HG02884 (cell line): ENCODE measurements around the gene SMNDC1.
"Not testable (repeated sequence)": the region's sequence is repeated elsewhere in the genome, so short reads cannot be mapped to it uniquely, and the experiment has no call there.

Source experiments
- ATAC-seq: cut with Tn5 transposase; IDR thresholded peaks from one replicate; pipeline ENCODE4 v1.9.1; 2021; ENCODE audit warnings: mild to moderate bottlenecking, moderate library complexity; ENCODE audit not compliant: unreplicated experiment

SMNDC1 gene

DNA sequence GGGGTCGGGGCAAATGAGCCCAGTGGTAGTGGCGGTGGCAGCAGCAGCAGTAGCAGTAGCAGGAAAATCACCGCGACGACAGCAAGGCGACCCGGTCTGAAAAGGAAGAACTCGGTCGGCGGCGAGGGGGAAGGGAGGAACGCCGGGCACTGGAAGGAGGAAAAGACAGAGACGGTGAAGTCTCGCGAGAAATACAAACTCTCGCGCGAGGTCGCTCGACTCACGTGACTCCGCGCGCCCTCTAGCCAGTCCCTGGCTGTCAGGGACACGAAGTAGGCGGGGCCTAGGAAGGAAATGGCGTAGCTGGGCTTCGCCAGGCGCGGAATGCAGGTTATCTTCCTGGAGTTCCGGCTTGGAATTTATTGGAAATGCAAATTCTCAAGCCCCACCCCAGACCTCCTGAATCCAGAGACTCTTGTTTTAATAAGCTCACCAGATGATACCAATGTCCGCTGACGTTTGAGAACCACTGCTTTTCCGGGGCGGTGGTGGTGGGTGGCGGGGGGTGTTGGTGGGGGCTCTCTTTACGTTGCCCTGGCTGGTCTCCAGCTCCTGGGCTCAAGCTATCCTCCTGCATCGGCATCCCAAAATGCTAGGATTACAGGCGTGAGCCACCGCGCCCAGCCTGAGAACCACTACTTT is at the start of gene SMNDC1:
SMNDC1 (minus strand) TSS at position 141 of the 642 bp plus-strand sequence. CDS start 1,333 bp downstream, outside the sequence.
- peak; percentile 82 for ATAC-seq

DNA sequence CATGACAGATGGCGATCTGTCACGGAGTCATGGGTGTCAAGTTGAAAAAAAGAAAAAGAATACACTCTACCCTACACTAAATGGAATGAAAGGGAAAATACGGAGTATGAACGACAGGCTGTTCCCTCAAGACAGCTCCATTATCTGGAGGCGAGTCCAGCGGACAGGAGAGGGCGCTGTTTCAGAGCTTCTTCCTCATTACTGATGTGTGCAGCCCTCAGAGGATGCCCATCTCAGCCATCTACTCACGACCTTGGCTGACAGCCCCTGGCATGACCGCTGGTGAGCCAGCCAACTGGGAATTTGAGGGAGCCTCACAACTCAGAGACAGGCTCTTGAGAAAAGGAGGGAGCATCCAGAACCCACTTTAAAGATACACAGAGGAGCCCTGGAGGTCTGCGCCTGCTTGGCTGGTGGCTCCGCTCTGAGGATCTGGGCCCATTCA is 49.6 kb upstream of the SMNDC1 start:
- no peak for ATAC-seq

DNA sequence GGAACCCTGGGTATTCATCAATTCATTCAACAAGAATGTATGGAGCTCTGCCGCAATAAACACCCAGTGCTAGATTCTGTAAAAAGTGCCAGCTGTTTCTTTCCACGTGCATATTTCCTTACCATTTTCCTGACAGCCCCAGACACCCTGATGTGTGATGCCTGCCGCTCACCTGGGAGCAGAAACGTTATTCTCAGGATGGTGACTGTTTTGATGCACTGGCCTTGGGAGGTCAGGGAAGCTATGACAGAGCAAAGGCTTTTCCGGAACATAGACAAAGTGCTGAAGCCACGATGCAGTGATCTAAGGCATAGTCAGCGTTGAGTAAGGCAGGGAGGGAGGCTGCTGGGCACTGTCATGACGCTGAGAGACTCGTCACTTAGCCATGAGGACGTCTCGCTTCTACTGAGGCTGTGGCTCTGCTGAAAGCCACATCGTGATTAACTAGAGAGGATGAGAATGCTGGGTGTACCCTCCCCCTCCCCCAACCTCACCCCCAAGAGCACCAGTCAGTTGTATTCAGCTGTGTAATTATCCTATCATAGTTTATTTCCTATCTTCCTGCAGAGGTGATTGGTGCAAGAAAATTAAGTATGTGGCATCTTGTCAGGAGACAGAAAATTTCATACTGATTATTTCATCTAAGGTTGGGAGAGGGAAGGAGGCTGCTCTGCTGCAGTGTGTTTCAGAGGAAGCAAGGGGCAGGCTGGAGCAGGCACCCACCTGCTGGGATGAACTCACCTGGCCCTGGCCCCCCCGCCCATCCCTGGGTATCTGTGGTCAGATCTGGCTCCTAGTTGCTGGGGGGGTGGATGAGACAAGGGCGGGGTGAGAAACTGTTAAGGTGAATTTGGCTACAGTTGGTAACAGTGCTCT is 48.8 kb upstream of the SMNDC1 start:
- no peak for ATAC-seq

DNA sequence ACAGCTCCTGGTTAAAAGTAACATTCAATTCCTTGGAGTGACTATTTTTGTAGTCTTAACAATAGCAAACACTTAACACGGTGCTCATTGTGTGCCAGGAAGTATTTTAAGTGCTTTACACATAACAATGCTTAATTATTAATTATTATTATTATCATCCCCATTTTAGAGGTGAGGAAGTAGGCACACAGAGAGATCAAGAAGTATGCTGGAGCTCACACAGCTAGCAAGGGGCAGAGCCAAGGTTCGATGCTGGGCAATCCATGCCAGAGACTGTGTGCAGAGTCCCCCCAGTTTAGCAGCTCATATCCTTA is 48.2 kb upstream of the SMNDC1 start:
- ATAC-seq = no peak

DNA sequence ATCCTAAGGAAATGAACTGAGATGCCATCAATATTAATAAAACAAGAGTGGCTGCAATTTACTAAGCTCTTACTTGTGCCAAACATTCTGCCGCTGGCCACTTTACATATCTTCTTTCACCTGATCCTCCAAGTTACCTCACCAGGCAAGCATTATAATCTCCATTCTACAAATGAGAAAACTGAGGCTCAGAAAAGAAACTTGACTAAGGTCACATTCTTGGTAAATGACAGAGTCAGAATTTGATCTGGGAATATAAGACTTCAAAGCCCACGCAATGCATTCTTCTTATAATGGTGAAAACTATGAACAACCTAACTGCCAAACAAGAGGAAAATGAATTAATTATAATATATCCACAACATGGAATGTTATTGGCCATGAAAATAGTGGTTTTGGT is 46.1 kb upstream of the SMNDC1 start:
- no peak for ATAC-seq

DNA sequence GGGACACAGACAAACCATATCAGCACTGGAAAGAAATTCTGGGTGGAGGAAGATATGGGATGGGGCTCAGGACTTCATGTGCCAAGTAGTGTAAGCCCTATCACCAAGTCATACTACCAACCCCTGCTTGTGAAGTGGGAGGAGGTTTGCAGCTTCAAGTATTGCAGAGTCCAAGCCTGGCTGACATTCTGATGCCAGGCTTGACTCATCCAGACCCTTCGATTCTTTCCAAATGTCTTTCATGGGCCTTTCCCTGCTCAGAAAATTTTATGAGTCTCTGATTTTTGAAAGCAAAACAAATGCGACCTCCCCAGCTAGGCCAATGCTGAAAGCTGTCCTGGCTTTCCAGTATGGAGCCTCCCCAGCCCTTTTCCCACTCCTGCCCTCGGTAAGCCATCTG is 45.1 kb upstream of the SMNDC1 start:
- ATAC-seq = no peak

DNA sequence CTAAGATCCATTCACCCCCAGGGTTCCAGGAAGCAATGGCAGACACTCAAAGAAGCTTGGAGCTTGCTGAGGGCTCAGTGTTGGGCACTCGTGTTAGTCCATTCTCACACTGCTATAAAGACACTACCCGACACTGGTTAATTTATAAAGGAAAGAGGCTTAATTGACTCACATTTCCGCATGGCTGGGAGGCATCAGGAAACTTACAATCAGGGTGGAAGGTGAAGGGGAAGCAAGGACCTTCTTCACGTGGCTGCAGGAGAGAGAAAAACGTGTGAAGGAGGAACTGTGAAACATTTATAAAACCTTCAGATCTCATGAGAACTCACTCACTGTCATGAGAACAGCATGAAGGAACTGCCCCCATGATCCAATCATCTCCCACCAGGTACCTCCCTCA is 44.7 kb upstream of the SMNDC1 start:
- no peak for ATAC-seq

DNA sequence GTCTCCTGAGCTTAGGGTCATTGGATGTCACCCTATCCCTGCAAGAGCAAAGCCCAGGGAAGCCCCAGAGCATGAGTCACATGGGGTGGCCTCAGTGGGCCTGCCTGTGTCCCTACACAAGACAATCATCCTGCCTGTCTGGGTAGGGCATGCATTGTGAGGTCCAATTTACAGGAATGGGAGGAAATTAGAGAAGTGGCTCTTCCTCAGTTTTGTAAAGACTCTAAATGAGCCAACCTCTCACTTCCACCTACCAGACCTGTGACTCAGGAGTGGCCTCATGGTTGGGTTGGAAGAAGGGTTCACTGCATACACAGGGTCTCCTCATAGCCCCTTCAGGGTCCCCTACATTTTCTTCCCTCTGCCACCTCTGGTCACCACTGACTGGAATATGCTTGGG is 43.6 kb upstream of the SMNDC1 start:
- no peak for ATAC-seq

DNA sequence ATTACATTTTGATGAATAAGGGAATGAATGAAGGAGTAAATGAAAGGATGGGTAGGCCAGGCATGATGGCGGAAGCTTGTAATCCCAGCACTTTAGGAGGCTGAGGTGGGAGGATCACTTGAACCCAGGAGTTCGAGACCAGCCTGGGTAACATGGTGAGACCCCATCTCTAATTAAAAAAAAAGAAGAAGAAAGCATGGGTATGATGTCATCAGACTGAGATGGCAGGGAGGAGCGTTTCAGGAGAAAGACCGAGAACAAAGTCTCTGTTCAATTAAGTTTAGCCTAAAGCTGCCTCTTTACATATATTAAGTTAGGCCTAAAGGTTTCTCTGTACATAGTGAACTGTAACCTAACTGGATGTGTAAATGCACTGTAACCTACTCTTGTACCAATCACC is 42.2 kb upstream of the SMNDC1 start:
- ATAC-seq = no peak

DNA sequence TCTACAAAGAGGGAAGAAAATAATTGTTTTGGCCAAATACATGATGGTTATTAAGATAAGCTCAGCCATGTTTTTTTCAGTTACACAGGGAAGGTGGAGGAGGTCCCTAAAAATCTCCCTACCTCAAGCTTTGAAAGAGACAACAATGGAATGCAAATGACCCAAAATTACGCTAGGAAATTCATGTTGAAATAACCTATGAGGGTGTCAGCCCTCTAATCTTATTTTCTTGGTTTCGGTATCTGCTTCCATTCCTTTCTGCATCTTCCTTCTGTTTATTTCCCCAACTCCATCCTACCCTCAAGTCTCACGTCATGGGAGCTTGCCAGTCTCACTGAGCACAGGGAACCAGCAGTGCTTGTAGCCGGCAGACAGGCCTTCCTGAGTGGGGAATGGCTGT is 40.6 kb upstream of the SMNDC1 start:
- ATAC-seq = no peak

DNA sequence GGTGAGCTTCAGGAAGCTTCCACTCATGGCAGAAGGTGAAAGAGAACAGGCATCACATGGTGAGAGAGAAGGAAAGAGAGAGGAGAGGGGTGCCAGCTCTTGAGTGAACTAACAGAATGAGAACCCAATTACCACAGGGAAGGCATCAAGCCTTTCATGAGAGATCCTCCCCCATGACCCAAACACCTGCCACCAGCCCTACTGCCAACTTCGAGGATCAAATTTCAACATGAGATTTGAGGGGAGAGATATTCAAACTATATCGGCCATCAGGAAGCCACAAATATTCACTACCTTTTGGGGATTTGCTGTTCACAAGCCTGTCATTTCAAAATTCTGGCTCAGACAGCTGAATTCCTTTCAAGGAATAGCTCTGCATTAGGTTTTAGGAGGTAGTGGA is 39.9 kb upstream of the SMNDC1 start:
- no peak for ATAC-seq

DNA sequence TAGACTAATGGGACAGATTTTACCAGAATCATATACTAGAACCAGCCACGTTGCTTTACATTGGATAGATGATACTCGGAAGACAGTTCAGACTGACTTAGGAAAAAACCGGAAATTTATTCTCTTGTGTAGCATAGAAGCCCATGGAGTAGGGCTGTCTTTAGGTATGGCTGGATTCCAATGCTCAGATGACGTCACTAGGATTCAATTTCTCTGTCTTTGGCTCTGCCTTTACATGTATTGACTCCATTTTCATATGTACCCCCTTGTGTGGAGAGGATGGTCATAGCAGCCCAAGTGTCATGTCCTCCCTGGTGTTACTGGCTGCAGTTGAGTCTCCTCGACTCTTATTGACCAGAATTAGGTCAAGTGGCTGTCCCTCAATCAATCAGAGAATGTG is 39.2 kb upstream of the SMNDC1 start:
- ATAC-seq = no peak

DNA sequence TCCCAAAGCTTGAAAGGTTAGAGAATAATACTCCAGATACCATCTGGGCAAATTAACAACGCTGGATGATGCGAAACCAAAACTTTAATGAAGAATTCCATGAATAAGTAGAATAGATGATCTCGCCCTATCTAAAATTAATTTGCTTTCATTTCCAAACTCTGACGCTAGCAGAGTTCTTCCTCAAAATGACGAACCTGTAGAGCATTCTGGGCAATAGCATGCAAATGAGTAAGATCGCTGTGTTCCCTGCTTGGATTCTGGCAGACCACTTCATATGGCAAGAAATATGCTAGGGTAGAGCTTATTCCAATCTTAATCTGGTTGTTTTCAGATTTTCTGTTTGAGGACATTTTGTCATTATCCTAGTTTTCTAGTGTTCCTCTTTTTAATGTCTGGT is 36.1 kb upstream of the SMNDC1 start:
- ATAC-seq = no peak

DNA sequence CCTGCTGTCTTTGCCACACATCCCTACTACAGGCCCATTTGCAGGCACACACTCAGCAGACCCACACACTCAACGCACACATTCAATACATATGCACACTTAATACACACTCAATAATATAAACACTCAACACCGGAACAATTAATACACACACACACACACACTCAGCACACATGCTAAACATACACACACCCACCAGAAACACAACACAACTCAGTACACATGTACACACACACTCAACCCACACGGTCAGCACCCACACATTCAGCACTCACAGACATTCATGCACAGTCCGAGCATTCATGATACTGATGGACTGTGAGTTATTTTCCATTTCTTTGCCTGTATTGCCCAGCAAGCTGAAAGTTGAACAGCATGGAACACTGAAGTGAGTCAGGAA is 35.4 kb upstream of the SMNDC1 start:
- no peak for ATAC-seq

DNA sequence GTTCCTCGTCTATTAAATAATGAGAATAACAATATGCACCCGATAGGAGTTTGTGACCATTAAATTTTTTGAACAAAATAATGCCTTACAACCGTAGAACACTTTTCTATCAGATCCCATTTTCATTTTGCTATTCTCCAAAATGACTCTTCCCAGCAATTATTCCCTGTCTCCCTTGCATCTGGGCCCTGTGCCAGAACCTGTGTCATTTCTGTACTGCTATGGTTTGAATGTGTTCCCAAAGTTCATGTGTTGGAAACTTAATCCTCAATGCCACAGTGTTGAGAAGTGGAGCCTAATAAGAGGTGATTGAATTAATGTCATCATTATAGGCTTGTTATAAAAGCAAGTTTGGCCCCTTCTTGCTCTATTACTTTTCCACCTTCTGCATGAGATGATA is 33.2 kb upstream of the SMNDC1 start:
- ATAC-seq = no peak

DNA sequence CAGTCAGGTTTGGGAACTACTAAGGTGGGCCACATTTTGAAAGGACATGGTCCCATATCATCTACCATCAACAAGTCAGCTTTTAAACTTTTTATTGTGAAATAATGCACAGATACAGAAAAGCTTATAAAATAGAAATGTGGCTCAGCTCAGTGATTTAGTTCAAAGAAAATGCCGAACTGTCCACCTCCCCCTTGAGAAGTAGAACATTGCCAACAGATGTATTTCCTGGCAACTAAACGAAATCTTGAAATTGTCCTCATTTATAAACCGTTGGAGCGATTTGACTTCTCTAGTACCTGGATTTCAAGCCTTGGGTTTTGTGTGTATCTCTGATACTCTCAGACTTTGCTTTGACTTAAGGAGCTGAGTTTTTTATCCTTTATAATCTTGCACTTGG is 32.7 kb upstream of the SMNDC1 start:
- ATAC-seq = no peak

DNA sequence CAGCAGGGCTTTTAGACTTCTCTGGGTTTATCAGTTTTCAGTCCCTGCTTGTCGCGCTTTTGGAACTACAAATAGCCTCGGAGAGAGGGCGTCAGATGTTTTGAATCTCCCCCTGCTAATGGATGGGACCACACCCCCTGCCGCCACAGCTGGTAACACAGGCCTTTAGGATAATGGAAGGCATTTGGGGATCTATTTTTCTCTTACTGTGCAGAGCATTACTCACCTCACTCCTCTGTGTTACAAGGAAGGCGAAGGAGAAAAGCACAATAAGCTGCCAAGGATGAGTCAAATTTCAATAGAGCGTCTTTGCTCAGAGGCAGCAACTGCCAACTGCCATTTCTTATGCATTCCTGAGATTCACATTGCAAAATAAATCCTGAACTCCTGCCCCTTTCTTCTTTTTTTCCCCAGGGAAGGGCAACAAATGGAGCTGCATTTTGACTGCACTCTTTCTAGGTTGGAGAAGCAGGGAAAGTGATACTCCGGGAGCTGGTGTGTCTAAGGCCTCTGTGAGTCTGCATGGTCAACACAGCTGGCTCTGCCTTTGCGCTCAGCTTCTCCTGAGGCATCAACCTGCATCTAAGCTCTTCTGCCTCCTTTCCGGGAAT is 31.5 kb upstream of the SMNDC1 start:
- no peak for ATAC-seq

DNA sequence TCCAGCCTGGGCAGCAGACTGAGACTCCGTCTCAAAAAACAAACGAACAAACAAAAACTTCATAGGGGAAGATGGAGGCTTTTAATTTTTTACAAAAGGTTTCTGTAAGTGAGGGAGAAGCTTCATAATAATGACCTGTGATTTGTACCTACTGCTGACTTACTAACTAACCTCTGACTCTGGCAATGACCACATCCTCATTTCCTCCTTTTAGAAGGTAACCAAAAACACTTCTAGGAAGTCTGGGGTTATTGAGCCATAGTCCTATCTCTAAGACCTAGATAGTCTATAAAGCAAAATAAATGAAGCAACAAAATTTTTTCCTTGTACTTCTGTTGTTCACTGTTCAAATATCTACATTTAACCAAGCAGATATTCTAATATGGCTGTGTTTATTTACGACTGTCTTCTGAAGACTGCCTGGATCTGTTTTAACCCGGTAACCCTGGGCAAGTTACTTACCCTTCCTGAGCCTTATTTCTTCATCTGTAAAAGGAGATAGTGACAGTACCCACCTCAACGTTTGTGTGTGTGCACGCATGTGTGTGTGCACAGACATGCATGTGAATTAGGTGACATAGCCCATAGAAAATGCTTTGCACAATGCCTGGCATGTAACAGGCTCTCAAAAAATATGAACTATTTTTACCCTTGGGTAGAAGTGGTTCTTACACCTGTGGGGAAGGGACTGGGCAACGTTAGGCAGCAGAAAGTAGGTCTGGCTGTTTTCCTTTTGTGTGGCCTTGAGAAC is 30.8 kb upstream of the SMNDC1 start:
- no peak for ATAC-seq

DNA sequence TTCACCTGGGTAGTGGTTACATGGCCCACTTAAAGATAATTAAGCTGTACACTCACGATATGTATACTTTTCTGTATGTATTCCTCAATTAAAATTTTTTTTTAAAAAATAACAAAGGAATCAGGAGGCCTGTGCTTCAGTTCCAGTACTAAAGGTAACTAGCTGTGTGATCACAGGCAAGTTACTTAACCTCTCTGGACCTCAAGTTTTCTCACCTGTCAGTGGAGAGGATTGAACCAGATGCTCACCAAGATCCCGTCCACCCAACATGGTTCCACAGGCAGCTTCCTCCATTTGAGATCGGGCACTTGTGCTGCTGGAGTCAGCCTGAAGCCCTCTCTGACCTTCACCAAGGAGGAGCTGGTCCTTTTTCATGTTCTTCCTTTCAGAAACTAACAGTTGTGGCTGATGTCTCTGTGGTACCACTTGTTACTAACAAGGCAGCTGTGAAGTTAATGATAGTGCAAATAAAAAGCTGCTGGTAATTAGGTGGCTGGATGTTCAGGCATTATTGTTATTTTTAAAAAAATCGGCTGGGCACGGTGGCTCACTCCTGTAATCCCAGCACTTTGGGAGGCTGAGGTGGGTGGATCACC is 29.4 kb upstream of the SMNDC1 start:
- ATAC-seq = no peak

DNA sequence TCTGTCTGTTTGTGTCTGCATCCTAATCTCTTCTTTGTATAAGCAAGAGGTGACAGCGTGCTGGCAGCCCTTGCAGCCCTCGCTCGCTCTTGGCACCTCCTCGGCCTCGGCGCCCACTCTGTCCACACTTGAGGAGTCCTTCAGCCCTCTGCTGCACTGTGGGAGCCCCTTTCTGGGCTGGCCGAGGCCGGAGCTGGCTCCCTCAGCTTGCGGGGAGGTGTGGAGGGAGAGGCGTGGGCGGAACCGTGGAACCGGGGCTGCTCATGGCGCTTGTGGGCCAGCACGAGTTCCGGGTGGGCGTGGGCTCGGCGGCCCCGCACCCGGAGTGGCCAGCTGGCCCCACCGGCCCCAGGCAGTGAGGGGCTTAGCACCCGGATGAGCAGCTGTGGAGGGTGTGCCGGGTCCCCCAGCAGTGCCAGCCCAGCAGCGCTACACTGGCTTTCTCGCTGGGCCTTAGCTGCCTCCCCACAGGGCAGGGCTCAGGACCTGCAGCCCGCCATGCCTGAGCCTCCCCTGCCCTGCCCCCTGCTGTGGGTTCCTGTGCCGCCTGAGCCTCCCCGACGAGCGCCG is 26.6 kb upstream of the SMNDC1 start:
- not testable (repeated sequence) for ATAC-seq

DNA sequence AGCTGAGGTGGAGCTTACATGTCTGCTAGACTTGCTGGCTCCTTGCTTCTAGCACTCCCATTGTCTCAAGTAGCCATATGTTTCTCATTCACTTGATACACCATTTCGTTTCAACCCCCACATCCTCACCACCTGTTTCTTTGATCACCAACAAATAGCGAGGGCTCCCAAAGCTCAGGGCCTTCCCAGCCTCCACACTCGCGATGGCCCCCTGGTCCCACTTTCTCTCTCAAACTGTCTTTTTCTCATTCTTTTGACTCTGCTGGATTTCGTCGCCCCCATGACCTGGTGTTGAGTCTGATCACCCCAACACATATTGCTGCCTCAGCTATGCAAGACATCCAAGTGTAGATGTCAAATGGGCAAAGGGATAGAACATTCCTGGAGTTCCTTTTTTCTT is 26.0 kb upstream of the SMNDC1 start:
- no peak for ATAC-seq
